HG03558 (cell line): ENCODE measurements around the gene USP53.
"Not testable (repeated sequence)": the region's sequence is repeated elsewhere in the genome, so short reads cannot be mapped to it uniquely, and the experiment has no call there.

Experiments used
- ATAC-seq: cut with Tn5 transposase; IDR thresholded peaks from one replicate; pipeline ENCODE4 v1.9.1; 2021; ENCODE audit warnings: moderate number of reproducible peaks; ENCODE audit not compliant: unreplicated experiment; ENCODE audit errors: extremely low read depth

Gene USP53

GRCh38 chr4:119307606-119308005, 95.1 kb downstream of the USP53 start:
- ATAC-seq: no peak

- no peak for ATAC-seq
Observed at GRCh38 chr4:119310826-119311225, 98.3 kb downstream of the USP53 start.

GRCh38 chr4:119313237-119313636, 100.7 kb downstream of the USP53 start:
- no peak for ATAC-seq

GRCh38 chr4:119314356-119314755, 101.8 kb downstream of the USP53 start:
- ATAC-seq: no peak

GRCh38 chr4:119315036-119315435, 102.5 kb downstream of the USP53 start:
- ATAC-seq: no peak

- no peak for ATAC-seq
Observed at GRCh38 chr4:119317990-119318389, 105.5 kb downstream of the USP53 start.

GRCh38 chr4:119321921-119322687, 109.6 kb downstream of the USP53 start, which contains the start of gene FABP2:
Gene FABP2 (minus strand): TSS chr4:119322138. CDS start chr4:119322102, 36 bp downstream.
- ATAC-seq: no peak

GRCh38 chr4:119328695-119329094, 116.2 kb downstream of the USP53 start:
- no peak for ATAC-seq

GRCh38 chr4:119329835-119330620, 117.5 kb downstream of the USP53 start:
- no peak for ATAC-seq

GRCh38 chr4:119336332-119336979, 123.9 kb downstream of the USP53 start:
- not testable (repeated sequence) for ATAC-seq

- no peak for ATAC-seq
Observed at GRCh38 chr4:119337010-119337409, 124.5 kb downstream of the USP53 start.

- ATAC-seq: not testable (repeated sequence)
Observed at GRCh38 chr4:119339895-119340294, 127.4 kb downstream of the USP53 start.

GRCh38 chr4:119343293-119343692, 130.8 kb downstream of the USP53 start:
- not testable (repeated sequence) for ATAC-seq
